ENCODE results near the gene GPC5.

- peak; percentile 20; the same call in 1 of the 2 replicates for TF ChIP-seq CTCF (IDR thresholded peaks at IDR 0.05)
- TF ChIP-seq TCF7L2 (IDR thresholded peaks at IDR 0.05; ENCODE audit: low read depth, low read length): no peak
These were observed 178.2 kb downstream of the GPC5 start for GRCh38 chr13:91576590-91576989.
